Ishikawa (cell line): Measurements from ENCODE around the gene CLASRP.

Experiments used
- CEBPB ChIP-seq: IDR thresholded peaks from 2 replicates; pipeline ENCODE4 v1.6.1; 2012
- EGR1 ChIP-seq: IDR thresholded peaks from 2 replicates; pipeline ENCODE4 v1.6.1; 2012
- EP300 ChIP-seq: IDR thresholded peaks from 2 replicates; pipeline ENCODE4 v1.6.1; 2012; ENCODE audit warnings: borderline replicate concordance
- FOXM1 ChIP-seq: IDR thresholded peaks from 2 replicates; pipeline ENCODE4 v1.6.1; 2012; ENCODE audit warnings: low read depth, borderline replicate concordance
- NFIC ChIP-seq: IDR thresholded peaks from 2 replicates; pipeline ENCODE4 v1.6.1; 2012
- RAD21 ChIP-seq: IDR thresholded peaks from 2 replicates; pipeline ENCODE4 v1.6.1; 2012; ENCODE audit warnings: low read depth
- TAF1 ChIP-seq: IDR thresholded peaks from 2 replicates; pipeline ENCODE4 v1.6.1; 2012; ENCODE audit warnings: low read depth, mild to moderate bottlenecking
- TCF12 ChIP-seq: IDR thresholded peaks from 2 replicates; pipeline ENCODE4 v1.6.1; 2012; ENCODE audit warnings: low read depth
- YY1 ChIP-seq: IDR thresholded peaks from 2 replicates; pipeline ENCODE4 v1.6.1; 2012; ENCODE audit warnings: low read depth
- ZBTB7A ChIP-seq: IDR thresholded peaks from 2 replicates; pipeline ENCODE4 v1.6.1; 2012; ENCODE audit warnings: low read depth
- TF ChIP-seq, protein P1 (sequence below): IDR thresholded peaks from 2 replicates; pipeline ENCODE4 v1.6.1; 2012
- TF ChIP-seq, protein P2 (sequence below): IDR thresholded peaks from 2 replicates; pipeline ENCODE4 v1.6.1; 2012; ENCODE audit warnings: low read depth, mild to moderate bottlenecking

DNA sequence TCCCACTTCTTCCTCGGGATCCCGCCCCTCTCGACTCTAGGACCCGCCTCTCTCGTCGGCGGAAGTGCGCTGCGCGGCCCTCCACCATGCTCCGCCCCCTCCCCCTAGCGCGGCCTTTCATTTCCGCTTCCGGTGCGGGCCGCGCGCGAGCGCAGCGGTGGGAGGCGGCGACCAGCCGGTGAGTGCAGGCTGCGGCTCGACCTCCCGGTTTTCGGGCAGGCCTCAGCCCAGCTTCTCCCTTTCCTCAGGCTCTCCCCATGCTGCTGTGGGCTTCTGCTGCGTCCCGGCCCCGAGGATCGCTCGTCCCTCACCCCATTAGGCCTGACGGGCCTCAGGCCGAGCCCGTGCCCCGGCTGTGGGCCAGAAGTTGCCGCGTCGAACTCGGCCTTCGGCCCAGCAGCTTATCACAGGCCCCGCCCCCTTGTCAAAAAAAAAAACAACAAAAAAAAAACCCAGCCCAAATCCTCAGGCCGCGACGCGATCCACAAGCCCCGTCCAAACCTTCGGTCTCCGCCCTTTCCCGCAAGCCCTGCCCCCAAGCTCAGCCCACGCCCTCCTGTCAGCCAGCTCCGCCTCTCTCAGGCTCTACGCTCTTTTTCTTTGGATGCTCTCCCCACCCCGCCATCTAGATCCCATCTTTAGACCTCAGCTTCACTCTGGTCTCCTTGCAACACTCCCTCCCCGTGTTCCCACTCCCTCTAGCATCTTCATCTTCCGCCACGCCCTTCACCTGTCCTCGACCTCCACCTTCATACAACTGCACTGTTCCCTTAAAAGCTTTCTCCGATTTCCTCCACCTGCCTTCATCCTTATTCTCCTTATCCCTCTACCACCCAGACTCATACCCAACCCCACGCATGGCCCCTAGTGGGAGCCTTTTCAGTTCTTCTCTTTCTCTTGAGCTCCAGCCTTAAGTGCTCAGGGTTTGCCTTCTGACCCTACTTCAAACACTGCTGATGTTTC is at the start of gene CLASRP:
- TF ChIP-seq, protein P1, sequence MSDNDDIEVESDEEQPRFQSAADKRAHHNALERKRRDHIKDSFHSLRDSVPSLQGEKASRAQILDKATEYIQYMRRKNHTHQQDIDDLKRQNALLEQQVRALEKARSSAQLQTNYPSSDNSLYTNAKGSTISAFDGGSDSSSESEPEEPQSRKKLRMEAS = peak; percentile 80
- TF ChIP-seq ZBTB7A (no peak), YY1 (no peak), TCF12 (no peak), TAF1 (peak; percentile 90), NFIC (no peak), EGR1 (no peak; the same call in 1 of the 2 replicates), EP300 (no peak; the same call in 1 of the 2 replicates), RAD21 (no peak), FOXM1 (no peak), CEBPB (no peak)
- TF ChIP-seq, protein P2, sequence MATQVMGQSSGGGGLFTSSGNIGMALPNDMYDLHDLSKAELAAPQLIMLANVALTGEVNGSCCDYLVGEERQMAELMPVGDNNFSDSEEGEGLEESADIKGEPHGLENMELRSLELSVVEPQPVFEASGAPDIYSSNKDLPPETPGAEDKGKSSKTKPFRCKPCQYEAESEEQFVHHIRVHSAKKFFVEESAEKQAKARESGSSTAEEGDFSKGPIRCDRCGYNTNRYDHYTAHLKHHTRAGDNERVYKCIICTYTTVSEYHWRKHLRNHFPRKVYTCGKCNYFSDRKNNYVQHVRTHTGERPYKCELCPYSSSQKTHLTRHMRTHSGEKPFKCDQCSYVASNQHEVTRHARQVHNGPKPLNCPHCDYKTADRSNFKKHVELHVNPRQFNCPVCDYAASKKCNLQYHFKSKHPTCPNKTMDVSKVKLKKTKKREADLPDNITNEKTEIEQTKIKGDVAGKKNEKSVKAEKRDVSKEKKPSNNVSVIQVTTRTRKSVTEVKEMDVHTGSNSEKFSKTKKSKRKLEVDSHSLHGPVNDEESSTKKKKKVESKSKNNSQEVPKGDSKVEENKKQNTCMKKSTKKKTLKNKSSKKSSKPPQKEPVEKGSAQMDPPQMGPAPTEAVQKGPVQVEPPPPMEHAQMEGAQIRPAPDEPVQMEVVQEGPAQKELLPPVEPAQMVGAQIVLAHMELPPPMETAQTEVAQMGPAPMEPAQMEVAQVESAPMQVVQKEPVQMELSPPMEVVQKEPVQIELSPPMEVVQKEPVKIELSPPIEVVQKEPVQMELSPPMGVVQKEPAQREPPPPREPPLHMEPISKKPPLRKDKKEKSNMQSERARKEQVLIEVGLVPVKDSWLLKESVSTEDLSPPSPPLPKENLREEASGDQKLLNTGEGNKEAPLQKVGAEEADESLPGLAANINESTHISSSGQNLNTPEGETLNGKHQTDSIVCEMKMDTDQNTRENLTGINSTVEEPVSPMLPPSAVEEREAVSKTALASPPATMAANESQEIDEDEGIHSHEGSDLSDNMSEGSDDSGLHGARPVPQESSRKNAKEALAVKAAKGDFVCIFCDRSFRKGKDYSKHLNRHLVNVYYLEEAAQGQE = no peak
